Anterior cingulate cortex (tissue), 58 donors: Measurements from ENCODE around the gene KDM4B.
A peak's percentile ranks its signal among the peaks of the same experiment; 100 is the strongest.

Experiments
- DNase-seq, 58 donors: peaks; one replicate each; lab custom pipeline; 2025; lab: John Stamatoyannopoulos, UW

The KDM4B gene

DNA sequence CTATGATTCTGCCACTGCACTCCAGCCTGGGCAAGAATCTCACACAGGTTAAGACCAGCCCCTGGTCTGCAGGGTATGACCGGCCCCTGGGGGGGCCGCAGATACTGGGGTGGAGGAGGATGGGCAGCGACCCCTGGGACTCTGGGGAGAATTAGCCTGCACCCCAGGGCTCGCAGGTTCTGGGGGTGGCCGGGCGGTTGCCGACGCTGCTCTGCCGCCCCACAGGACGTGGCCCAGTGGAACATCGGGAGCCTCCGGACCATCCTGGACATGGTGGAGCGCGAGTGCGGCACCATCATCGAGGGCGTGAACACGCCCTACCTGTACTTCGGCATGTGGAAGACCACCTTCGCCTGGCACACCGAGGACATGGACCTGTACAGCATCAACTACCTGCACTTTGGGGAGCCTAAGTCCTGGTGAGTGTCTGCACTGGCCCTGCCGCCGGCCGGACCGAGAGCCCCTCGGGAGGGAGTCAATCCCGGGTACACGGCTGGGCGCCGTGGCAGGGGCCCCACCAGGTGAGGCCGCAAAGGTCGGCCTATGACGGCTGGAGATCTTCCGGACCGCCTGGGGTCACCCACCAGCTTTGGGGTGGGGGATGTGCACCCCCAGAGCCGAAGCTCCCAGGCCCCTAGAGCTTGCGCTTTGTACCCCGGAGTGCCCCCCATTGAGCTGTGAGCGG, 78.5 kb downstream of the KDM4B start:
- no peak for DNase-seq

DNA sequence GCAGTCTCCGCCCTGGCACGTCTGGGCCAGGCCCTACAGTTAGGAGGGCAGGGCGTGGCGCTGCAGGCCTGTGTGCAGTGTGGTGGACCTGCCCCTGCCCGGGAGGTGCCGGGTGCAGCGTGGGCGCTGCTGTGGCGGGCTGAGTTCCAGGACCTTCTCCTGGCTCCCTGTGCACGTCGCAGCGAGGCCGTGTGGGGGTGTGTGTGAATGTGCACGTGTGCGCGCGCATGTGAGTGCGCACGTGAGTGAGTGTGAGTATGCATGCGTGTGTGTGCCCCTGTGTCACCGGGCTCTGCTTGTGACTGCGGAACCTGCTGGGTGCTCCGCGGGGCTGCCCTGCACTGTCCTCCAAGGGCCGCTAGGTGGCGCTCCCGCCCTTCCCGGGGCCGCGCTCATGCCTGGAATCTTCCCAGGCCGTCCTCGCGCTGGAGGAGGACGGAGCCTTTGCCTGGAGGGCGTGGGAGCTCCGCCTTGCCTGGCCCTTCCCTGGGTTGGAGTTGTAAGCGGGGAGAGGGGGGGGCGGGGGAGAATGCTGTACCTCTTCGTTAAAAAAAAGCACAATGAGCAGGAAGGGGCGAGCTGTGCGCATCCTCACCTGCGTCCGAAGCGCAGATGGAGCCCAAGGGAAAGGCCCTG, 79.3 kb downstream of the KDM4B start:
- DNase-seq: peak in 57 of 58 donors; percentile 18 to 88 (median 64)

DNA sequence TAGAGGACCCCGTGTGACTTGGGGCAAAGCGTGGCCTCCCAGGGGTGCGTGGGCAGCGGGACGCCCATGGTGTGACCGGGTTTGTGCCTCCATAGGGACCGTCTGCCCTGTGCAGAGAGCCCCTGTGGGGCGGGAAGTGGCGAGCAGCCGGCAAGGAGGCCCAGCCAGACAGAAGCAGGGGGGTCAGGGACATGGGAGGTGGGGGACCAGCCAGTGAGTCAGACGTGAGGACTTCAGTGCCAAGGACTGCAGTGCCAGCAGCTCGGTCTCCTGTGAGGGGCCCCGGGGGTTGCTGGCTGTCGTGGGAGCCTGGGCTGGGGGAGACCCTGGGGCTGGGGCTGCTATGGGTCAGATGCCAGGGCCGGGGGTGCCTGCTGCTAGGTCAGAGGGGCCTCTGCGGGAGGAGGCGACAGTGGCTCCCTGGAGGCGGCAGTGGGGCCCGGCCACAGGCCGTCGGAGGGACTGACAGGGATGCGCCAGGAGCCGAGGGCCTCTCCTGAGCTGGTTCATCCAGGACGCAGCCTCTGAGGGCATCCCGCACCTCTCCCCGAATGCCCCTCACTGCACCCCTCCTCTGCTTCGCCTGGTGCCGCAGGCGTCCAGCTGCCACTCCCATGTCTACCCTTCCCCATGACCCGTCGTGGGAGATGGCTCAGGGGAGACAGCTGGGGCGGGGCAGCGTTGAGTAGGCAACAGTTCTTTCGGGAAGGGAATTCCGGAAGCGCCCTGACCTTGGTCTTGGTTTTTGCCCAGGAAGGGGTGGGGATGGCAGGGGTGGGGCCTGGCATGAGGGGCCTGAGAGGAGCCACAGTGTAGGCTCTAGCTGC, 80.0 kb downstream of the KDM4B start:
- peak in 1 of 58 donors; percentile 38 for DNase-seq

- DNase-seq: no peak
Measured at GRCh38 chr19:5049561-5049960, 80.6 kb downstream of the KDM4B start.

GRCh38 chr19:5050067-5050656, 81.2 kb downstream of the KDM4B start:
- DNase-seq: no peak

DNA sequence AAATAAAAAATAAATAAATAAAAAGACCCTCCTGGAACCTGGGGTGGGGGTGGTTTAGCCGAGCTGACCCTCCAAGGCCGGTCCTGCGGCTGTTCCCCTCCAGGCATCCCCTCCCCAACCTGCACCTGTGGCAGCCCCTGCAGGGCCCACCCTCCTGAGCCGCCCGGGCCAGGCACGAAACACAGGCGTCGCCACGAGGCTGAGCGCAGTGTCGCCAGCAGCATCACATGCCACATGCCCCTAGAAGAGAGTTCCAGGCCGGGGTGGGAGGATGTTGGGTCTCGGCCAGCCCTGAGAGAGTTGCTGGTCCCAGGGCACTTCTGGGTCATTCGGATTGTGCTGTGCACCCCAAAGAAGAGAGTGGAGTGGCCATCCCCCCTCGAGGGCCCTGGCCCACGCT, 82.0 kb downstream of the KDM4B start:
- no peak for DNase-seq

DNA sequence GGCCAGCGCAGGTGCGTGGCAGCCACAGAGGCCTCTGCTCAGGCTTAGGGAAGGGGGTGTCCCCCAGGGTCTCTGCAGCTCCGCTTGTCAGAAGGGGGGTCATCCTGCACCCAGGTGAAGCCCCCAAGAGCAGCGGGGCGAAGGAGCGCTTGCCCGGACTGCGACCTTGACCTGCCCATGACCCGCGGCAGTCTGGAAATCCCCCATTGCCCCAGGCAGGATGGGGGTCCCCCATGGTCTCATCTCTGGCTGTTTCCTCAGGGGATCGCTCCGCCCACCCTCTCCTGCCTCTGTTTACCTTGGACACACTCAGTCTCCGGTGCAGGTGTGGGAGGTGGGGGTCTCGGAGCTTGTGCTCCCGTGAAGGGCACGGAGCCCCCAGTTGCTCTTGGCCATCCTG, 82.7 kb downstream of the KDM4B start:
- DNase-seq: no peak

- no peak for DNase-seq
Measured at GRCh38 chr19:5052515-5052914, 83.6 kb downstream of the KDM4B start.

DNA sequence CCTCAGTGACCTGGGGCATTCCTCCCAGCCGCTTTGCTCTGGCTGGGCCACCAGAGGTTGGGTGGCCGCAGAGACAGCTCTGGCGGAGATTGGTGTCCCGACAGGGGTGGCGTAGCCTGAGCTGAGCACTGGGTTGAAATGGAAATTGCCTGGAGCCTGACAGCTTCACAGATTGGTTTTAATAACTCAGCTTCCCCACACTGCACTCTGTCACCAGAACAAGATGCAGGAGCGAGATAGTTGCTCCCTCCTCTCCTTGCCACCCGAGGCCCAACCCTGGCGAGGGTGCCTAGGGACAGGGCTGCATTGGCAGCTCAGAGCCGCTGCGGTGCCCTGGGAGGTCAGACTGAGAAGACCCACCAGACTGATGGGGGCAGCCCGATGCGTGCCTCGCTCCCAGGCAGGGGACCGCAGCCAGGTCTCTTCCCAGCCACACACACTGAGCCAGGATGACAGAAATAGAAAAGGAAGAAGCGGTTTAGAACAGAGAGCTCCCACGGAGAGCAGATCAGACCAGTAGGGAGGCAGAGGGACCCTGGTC, 84.1 kb downstream of the KDM4B start:
- peak in 1 of 58 donors; percentile 4 for DNase-seq

GRCh38 chr19:5053661-5054060, 84.7 kb downstream of the KDM4B start:
- no peak for DNase-seq

DNA sequence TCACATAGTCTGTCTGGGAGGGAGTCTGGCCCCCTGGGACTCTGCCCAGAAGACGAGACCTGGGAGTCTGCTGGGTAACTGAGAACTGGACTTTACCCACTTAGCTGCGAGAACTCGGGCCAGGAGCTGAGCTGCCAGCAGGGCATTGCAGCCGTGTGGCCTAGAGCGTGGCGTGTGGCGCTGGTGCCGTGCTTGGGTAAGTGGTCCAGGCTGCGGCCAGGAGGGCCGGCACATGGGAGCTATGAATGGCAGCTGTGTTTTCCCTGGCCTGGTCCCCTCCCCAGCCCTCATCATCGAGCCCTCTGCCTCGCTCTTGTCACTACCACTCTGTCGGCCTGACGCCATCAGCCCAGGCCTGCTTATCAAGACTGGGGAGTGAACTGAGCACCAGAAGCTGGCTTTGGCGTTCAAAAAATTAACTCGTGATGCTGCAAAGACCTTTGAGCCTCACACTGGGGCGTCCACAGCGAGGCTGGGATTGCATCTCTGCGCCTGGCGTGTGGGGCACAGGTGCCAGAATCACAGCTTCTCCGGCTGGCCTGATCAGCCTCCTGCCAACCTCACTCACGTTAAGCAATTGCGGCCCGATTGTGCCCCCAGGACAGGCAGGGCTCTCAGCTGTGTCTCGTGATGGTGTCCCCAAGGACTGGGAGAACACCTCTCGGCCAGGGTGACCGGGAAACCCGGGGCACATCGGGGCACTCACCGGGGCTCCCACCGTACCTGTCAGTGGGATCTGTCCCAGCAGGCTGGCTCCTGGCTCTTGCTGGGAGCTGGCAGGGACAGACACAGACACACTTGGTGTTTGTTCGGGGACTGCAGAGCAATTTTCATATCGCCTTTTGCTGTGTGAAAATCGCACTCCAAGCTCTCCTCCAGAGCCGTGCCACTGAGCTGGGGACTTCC, 85.9 kb downstream of the KDM4B start:
- peak in 28 of 58 donors; percentile 10 to 71 (median 42) for DNase-seq

- DNase-seq: no peak
Measured at GRCh38 chr19:5055457-5055776, 86.5 kb downstream of the KDM4B start.

DNA sequence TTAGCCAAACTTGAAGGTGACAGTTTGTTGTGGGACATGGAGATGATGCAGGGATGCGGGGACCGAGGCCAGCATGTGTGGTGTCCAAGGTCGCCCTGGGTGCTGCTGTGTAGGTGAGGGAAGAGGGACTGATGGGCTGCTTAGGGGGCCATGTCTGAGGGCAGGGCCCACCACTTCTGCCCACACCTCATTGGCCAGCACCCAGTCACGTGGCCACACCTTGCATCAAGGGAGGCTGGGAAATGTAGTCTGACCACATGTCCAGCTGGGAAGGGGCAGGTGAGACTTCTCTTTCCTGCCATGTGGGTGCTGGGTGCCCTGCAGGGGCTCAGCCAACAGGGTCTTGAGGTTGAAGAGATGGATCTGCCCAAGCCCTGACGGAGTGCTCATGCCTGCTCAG, 88.9 kb downstream of the KDM4B start:
- peak in 4 of 58 donors; percentile 10 to 37 (median 19) for DNase-seq

GRCh38 chr19:5058521-5059212, 89.8 kb downstream of the KDM4B start:
- DNase-seq: peak in 34 of 58 donors; percentile 17 to 81 (median 59)

DNA sequence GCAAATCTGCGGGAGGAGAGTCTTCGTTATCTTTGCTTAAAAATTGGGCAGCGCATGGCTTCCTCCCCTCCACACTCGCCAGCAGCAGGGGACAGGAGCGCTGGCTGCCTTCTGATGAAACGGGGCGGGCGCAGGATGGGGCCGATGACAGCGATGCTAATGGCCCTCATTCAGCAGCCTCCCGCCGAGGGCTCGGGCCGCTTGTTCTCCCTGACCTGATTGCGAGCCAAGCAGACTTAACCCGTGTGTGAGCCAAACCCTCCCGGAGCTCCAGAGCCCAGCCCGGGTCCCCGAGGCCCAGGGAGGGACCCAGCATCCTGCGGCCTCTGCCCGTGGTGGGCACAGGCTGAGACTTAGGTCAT, 90.3 kb downstream of the KDM4B start:
- peak in 12 of 58 donors; percentile 13 to 76 (median 48) for DNase-seq

DNA sequence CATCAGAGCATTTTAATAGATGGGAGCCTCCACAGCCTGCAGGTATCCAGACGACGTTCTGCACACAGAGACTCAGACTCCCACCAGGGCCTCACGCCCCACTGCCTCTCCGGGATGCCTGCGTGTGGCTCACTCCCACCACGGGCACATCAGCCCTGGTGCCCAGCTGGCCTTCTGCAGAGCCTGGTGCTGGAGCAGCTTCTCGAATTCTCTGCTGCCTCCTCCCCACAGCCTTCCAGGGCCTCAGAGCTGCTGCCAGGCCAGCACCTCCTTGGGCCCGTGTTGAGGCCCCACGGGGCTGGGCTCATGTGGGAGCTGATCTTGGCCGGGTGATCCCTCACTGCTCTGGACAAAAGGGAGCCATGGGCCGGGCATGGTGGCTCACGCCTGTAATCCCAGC, 90.9 kb downstream of the KDM4B start:
- DNase-seq: no peak

- DNase-seq: no peak
Measured at GRCh38 chr19:5062195-5062594, 93.3 kb downstream of the KDM4B start.

DNA sequence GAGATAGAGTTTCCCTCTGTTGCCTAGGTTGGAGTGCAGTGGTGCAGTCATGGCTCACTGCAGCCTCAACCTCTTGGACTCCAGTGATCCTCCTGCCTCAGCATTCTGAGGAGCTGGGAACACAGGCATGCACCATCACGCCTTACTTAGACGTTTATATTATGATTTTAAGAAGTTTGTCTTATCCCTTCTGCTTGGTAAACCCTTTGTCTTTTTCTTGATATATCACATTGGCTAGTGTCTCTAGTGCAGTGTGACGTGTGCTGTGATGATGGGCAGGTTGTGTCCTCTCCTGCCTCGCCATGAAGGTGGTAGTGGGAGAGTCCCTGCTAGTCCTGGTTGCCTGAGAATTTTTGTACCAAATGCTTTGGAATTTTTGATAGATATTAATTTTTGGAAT, 93.9 kb downstream of the KDM4B start:
- no peak for DNase-seq
